SH-SY5Y (cell line): ENCODE results near the gene VSTM4.

Source experiments
- GATA2 ChIP-seq: IDR thresholded peaks from 2 replicates; pipeline ENCODE4 v1.6.1; 2011; ENCODE audit warnings: mild to moderate bottlenecking, low read depth, low read length
- GATA3 ChIP-seq: IDR thresholded peaks from 2 replicates; pipeline ENCODE4 v1.6.1; 2011; ENCODE audit warnings: low read depth, mild to moderate bottlenecking, low read length, moderate library complexity

DNA sequence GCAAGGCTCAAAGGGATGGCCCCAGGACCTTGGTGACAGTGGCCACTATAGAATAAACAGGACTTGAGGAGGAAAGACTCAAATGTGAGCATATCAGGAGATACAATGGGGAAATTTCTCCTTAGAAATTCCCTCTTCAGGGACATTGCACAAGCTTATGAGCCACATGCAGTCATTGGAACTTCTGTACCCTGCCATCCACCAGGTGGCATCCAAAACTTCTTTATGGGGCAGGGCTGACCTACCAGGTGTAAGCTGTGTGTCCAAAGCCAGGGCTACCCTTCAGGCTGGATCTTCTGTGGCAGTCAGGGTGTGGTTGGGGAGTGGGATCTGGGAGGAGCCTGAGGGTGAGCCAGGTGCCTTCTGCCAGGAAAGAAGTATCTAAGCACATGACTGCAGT lies 139.1 kb downstream of the VSTM4 start:
- TF ChIP-seq GATA2 (no peak), GATA3 (no peak)
